OCI-LY7 (cell line): ENCODE results near the gene ALKAL2. TPM values are rescaled to one million over a fixed set of nuclear protein-coding genes. Genes with fewer than 3 reads are reported as not detected.

ENCODE experiments used
- BruUV-seq: library from RNA; stranded (reverse); fragments of 400-500 nt; replicated peaks from 2 replicates; lab custom pipeline; 2021; lab: Mats Ljungman, UMichigan
- CTCF ChIA-PET: fragments of 300-600 bp; sonication (Branson Sonifier 250); formaldehyde crosslinking; loops from one replicate; lab custom pipeline; 2022; ENCODE audit warnings: antibody characterized with exemption; ENCODE audit not compliant: unreplicated experiment; lab: Charles Lee
- POLR2A ChIA-PET: fragments of 300-600 bp; sonication (Branson Sonifier 250); formaldehyde crosslinking; loops from one replicate; lab custom pipeline; 2022; ENCODE audit warnings: antibody characterized with exemption; lab: Charles Lee
- DNase-seq: peaks from one replicate; pipeline ENCODE4 v3.0.0-alpha.2; 2015; ENCODE audit warnings: low spot score
- H2AFZ ChIP-seq: fragments of 200-600 bp; sonication (generic), shearing (Covaris generic); 2 replicates; pipeline ENCODE4 v1.6.1; 2014; ENCODE audit warnings: mild to moderate bottlenecking, antibody characterized with exemption, low read length, moderate library complexity
- H3K27ac ChIP-seq: fragments of 200-600 bp; sonication (generic); 2 replicates; pipeline ENCODE4 v1.5.1; 2014; ENCODE audit warnings: mixed run types, low read depth, mild to moderate bottlenecking, moderate library complexity, low read length, inconsistent platforms; ENCODE audit not compliant: poor library complexity, severe bottlenecking
- H3K36me3 ChIP-seq: fragments of 200-600 bp; sonication (generic); 2 replicates; pipeline ENCODE4 v1.6.1; 2014; ENCODE audit warnings: mild to moderate bottlenecking, antibody characterized with exemption, low read length, moderate library complexity, mixed read lengths; ENCODE audit not compliant: insufficient read depth
- H3K4me1 ChIP-seq: fragments of 200-600 bp; sonication (generic); 2 replicates; pipeline ENCODE4 v1.5.1; 2014; ENCODE audit warnings: mild to moderate bottlenecking, low read length; ENCODE audit not compliant: insufficient read depth, poor library complexity, severe bottlenecking
- H3K4me2 ChIP-seq: fragments of 200-600 bp; sonication (generic); 2 replicates; pipeline ENCODE4 v1.6.1; 2014; ENCODE audit warnings: mild to moderate bottlenecking, low read length
- H3K4me3 ChIP-seq: fragments of 200-600 bp; sonication (generic); 2 replicates; pipeline ENCODE4 v1.5.1; 2014; ENCODE audit warnings: mild to moderate bottlenecking, low read depth, low read length; ENCODE audit not compliant: poor library complexity, severe bottlenecking
- H3K79me2 ChIP-seq: fragments of 200-600 bp; sonication (generic); 2 replicates; pipeline ENCODE4 v1.6.1; 2016; ENCODE audit warnings: low read depth, mild to moderate bottlenecking, low read length, moderate library complexity, mixed read lengths; ENCODE audit not compliant: insufficient read depth
- H3K9me2 ChIP-seq: fragments of 200-600 bp; sonication (generic); 2 replicates; pipeline ENCODE4 v1.6.1; 2016; ENCODE audit warnings: mild to moderate bottlenecking, low read length, mixed read lengths; ENCODE audit not compliant: insufficient read depth
- H3K9me3 ChIP-seq: fragments of 200-600 bp; sonication (generic); 2 replicates; pipeline ENCODE4 v1.6.1; 2014; ENCODE audit warnings: mild to moderate bottlenecking, mixed run types, low read length, mixed read lengths
- H4K20me1 ChIP-seq: fragments of 200-600 bp; sonication (generic); 2 replicates; pipeline ENCODE4 v1.6.1; 2014; ENCODE audit warnings: mild to moderate bottlenecking, antibody characterized with exemption, low read length, moderate library complexity, mixed read lengths; ENCODE audit not compliant: insufficient read depth
- CTCF ChIP-seq: fragments of 200-600 bp; sonication (generic); conservative IDR thresholded peaks from 2 replicates; pipeline ENCODE4 v1.5.1; 2014; ENCODE audit warnings: mild to moderate bottlenecking, antibody characterized with exemption, low read length, moderate library complexity, mixed read lengths
- EZH2phosphoT487 ChIP-seq: fragments of 200-600 bp; sonication (generic); IDR thresholded peaks from 2 replicates; pipeline ENCODE4 v1.6.1; 2018; ENCODE audit warnings: low read depth, borderline replicate concordance, mild to moderate bottlenecking, mixed run types, antibody characterized with exemption, low read length, moderate library complexity, mixed read lengths
- intact Hi-C: fragments of 100-400 bp; cut with micrococcal nuclease; formaldehyde crosslinking; loops from one replicate; pipeline ENCODE4 v1.10.0; 2022; ENCODE audit not compliant: unreplicated experiment
- total RNA-seq, 2 experiments: library from RNA; depleted of rRNA in 1 of 2; stranded (reverse); fragments of >200 nt in 1 of 2; shearing (Covaris generic) in 1 of 2; gene quantifications; 2 replicates each; pipeline ENCODE4 v1.2.3, GENCODE V29; 2014 to 2022

The ALKAL2 gene
- total RNA-seq, 2 experiments from 2014 or later = not detected

DNA sequence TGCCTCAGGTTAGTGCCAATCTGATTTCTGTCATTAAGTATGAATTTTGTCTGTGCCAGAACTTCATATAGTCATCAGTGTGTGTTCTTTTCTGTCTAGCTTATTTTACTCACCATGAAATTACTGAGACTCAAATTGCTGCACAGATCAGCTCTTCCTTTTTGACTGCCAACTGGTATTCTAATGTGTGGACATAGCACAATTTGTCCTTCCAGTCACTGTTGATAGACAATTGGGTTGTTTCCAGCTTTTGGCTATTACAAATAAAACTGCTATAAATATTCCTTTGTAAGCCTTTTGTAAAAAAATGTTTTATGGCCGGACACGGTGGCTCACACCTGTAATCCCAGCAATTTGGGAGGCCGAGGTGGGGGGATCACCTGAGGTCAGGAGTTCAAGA is 31.8 kb downstream of the ALKAL2 start:
- Histone ChIP-seq H3K27ac (no peak overlapping the region), H4K20me1 (no peaks in the 10 kb centered on the region), H3K4me2 (no peak overlapping the region), H3K4me3 (no peak overlapping the region), H3K4me1 (no peaks in the 10 kb centered on the region), H2AFZ (no peak overlapping the region), H3K9me2 (no peaks in the 10 kb centered on the region), H3K36me3 (no peaks in the 10 kb centered on the region), H3K79me2 (no peaks in the 10 kb centered on the region), H3K9me3 (peaks cover 14% of the 10 kb centered on the region)
- POLR2A ChIA-PET = interaction anchor here (1.1 kb wide), 1 partner anchor 91 kb away, joined by 3 read pairs; no protein-coding TSS in a partner anchor
- CTCF ChIA-PET = no interaction called here
- no peak for TF ChIP-seq EZH2phosphoT487
- no peak for TF ChIP-seq CTCF
- BruUV-seq = no TSS peak
- intact Hi-C loops = no loop called here
- DNase-seq = no peak

DNA sequence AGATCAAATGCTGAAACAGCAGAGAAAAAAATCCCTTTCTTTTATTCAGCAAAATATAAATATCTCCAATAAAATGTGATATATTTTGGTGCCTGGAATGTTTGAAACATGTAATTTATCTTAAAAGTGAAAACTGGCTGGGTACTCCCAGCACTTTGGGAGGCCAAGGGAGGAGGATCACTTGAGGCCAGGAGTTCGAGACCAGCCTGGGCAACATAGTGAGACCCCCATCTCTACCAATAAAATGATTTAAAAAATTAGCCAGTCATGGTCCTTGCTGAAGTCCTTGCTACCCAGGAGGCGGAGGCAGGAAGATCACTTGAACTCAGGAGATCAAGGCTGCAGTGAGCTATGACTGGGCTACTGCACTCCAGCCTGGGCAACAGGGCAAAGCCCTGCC is 32.7 kb downstream of the ALKAL2 start:
- TF ChIP-seq EZH2phosphoT487 = no peak
- no peak for TF ChIP-seq CTCF
- intact Hi-C loops = no loop called here
- Histone ChIP-seq H3K4me3 (no peak overlapping the region), H3K36me3 (no peaks in the 10 kb centered on the region), H3K4me2 (no peak overlapping the region), H3K79me2 (no peaks in the 10 kb centered on the region), H3K27ac (no peak overlapping the region), H3K9me2 (no peaks in the 10 kb centered on the region), H3K9me3 (peaks cover 14% of the 10 kb centered on the region), H4K20me1 (no peaks in the 10 kb centered on the region), H2AFZ (no peak overlapping the region), H3K4me1 (no peaks in the 10 kb centered on the region)
- BruUV-seq = no TSS peak
- no peak for DNase-seq
- POLR2A ChIA-PET = no interaction called here
- CTCF ChIA-PET = no interaction called here

DNA sequence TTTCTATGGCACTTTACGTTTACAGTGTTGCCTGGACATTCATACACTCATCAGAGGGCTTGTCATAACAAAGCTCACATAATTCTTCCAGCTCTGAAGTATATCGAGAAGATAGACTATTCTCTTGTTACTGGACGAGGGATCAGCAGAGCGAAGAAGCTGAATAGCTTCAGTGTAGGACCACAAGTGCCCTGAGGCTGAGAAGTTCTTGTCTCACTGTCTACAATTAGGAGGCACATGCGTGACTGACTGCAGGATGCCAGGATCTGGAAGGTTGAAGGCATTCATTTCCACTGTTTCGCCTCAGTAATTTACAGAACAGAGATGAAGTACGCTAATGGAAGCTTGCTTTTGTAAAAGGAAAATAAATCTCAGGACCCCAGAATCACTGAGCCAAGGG is 33.6 kb downstream of the ALKAL2 start:
- H3K36me3 ChIP-seq = no peaks in the 10 kb centered on the region
- no peak overlapping the region for H3K4me2 ChIP-seq
- POLR2A ChIA-PET = no interaction called here
- no peak overlapping the region for H3K4me3 ChIP-seq
- CTCF ChIA-PET = no interaction called here
- no peaks in the 10 kb centered on the region for H3K79me2 ChIP-seq
- BruUV-seq = no TSS peak
- intact Hi-C loops = no loop called here
- H3K9me3 ChIP-seq = peaks cover 14% of the 10 kb centered on the region
- no peak for TF ChIP-seq EZH2phosphoT487
- TF ChIP-seq CTCF = no peak
- no peaks in the 10 kb centered on the region for H3K9me2 ChIP-seq
- H4K20me1 ChIP-seq = no peaks in the 10 kb centered on the region
- DNase-seq = no peak
- H3K4me1 ChIP-seq = no peaks in the 10 kb centered on the region
- no peak overlapping the region for H2AFZ ChIP-seq
- no peak overlapping the region for H3K27ac ChIP-seq
